ENCODE measurements around the gene NFIA. TPM values are rescaled to one million over a fixed set of nuclear protein-coding genes. Genes with fewer than 3 reads are reported as not detected.

The NFIA gene
- polyA plus RNA-seq, 1 donor (not counting 4 experiments of a cell fraction or from before 2014, with no cell fraction given), result 14.7 TPM

DNA sequence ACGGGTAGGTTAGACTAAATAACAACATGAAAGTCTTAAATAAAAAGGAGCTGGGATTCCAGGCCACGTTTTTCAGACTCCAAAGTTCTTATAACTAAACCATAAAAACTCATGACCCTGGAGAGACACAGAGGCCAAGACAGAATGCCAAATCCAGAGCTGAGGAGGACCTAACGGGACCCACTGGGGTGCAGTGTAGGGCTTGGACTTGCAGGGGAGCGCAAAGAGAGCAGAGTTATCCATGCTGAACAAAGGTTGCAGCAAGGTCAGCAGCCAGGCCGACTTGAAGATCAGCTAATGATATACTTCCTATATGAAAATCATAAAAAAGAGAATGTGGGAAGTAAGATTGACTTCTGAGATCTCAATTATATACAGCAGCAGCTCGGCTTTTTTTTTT lies 405.4 kb downstream of the NFIA start:
- DNase-seq (ENCODE audit: low read depth, low spot score) (no peak), FAIRE-seq (no peak)
- Histone ChIP-seq H3K4me2 (ENCODE audit: control insufficient read depth, extremely low read depth, insufficient read depth, low read depth, low read length) (no peak overlapping the region), H3K36me3 (ENCODE audit: control insufficient read depth in 2 of 2, extremely low read depth in 1 of 2, insufficient read depth in 2 of 2, low read length in 2 of 2) (no peaks in the 10 kb centered on the region), H3K79me2 (ENCODE audit: control insufficient read depth, insufficient read depth, low read length) (no peaks in the 10 kb centered on the region), H2AFZ (ENCODE audit: control insufficient read depth, low read length) (no peak overlapping the region), H3K9me1 (ENCODE audit: control insufficient read depth, extremely low read depth, insufficient read depth, low read length) (no peaks in the 10 kb centered on the region), H3K9me3 (ENCODE audit: control insufficient read depth, low read depth, low read length) (no peaks in the 10 kb centered on the region), H3K4me3 (ENCODE audit: control insufficient read depth in 2 of 3, extremely low read depth in 1 of 3, insufficient read depth in 2 of 3, low read depth in 1 of 3, low read length in 3 of 3) (no peak overlapping the region), H3K4me1 (ENCODE audit: control insufficient read depth, extremely low read depth, insufficient read depth, low read length) (no peaks in the 10 kb centered on the region), H3K27me3 (ENCODE audit: control insufficient read depth, extremely low read depth, insufficient read depth, low read length) (no peaks in the 10 kb centered on the region), H3K27ac (ENCODE audit: control insufficient read depth, insufficient read depth, low read length) (no peak overlapping the region), H3K9ac (ENCODE audit: control insufficient read depth, extremely low read depth, insufficient read depth, low read length) (no peak overlapping the region), H4K20me1 (ENCODE audit: control insufficient read depth, extremely low read depth, insufficient read depth, low read length) (no peaks in the 10 kb centered on the region)
- dilution Hi-C loops (cut with MboI; ENCODE audit: extremely low pct_ligation_motif_present, low sequenced_read_pairs), result no loop called here
- no peak for TF ChIP-seq EZH2 (IDR thresholded peaks at IDR 0.05; ENCODE audit: low read length)
- TF ChIP-seq, protein P1, sequence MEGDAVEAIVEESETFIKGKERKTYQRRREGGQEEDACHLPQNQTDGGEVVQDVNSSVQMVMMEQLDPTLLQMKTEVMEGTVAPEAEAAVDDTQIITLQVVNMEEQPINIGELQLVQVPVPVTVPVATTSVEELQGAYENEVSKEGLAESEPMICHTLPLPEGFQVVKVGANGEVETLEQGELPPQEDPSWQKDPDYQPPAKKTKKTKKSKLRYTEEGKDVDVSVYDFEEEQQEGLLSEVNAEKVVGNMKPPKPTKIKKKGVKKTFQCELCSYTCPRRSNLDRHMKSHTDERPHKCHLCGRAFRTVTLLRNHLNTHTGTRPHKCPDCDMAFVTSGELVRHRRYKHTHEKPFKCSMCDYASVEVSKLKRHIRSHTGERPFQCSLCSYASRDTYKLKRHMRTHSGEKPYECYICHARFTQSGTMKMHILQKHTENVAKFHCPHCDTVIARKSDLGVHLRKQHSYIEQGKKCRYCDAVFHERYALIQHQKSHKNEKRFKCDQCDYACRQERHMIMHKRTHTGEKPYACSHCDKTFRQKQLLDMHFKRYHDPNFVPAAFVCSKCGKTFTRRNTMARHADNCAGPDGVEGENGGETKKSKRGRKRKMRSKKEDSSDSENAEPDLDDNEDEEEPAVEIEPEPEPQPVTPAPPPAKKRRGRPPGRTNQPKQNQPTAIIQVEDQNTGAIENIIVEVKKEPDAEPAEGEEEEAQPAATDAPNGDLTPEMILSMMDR (optimal IDR thresholded peaks at IDR 0.05 in 1 of 3, IDR thresholded peaks at IDR 0.05 in 1 of 3, conservative IDR thresholded peaks at IDR 0.05 in 1 of 3; ENCODE audit: extremely low read depth in 1 of 3, insufficient read depth in 2 of 3, low read length in 3 of 3), result no peak

DNA sequence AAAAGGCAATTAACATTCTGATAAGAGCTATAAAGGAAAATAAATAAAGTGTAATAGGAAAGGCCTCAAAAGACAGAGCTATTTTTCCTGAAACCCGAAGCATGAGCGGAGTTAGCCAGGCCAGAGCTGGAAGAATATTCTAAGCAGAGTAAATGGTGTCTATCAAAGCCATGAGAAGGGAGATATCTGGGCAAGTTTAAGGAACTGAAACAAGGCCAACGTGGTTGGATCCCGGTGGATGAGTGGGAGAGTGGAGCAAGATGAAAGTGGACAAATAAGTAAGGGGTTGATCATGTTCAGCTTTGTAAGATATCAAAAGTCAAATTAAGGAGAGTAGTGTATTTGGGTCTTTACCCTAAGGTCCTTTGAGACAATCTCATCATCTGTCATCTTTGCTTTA lies 408.6 kb downstream of the NFIA start:
- Histone ChIP-seq H3K9ac (ENCODE audit: control insufficient read depth, extremely low read depth, insufficient read depth, low read length) (no peak overlapping the region), H3K4me1 (ENCODE audit: control insufficient read depth, extremely low read depth, insufficient read depth, low read length) (peaks cover 5% of the 10 kb centered on the region), H3K9me1 (ENCODE audit: control insufficient read depth, extremely low read depth, insufficient read depth, low read length) (no peaks in the 10 kb centered on the region), H4K20me1 (ENCODE audit: control insufficient read depth, extremely low read depth, insufficient read depth, low read length) (no peaks in the 10 kb centered on the region), H3K27ac (ENCODE audit: control insufficient read depth, insufficient read depth, low read length) (no peak overlapping the region), H3K36me3 (ENCODE audit: control insufficient read depth in 2 of 2, extremely low read depth in 1 of 2, insufficient read depth in 2 of 2, low read length in 2 of 2) (no peaks in the 10 kb centered on the region), H3K27me3 (ENCODE audit: control insufficient read depth, extremely low read depth, insufficient read depth, low read length) (no peaks in the 10 kb centered on the region), H2AFZ (ENCODE audit: control insufficient read depth, low read length) (no peak overlapping the region), H3K4me2 (ENCODE audit: control insufficient read depth, extremely low read depth, insufficient read depth, low read depth, low read length) (no peak overlapping the region), H3K9me3 (ENCODE audit: control insufficient read depth, low read depth, low read length) (no peaks in the 10 kb centered on the region), H3K4me3 (ENCODE audit: control insufficient read depth in 2 of 3, extremely low read depth in 1 of 3, insufficient read depth in 2 of 3, low read depth in 1 of 3, low read length in 3 of 3) (no peak overlapping the region), H3K79me2 (ENCODE audit: control insufficient read depth, insufficient read depth, low read length) (no peaks in the 10 kb centered on the region)
- FAIRE-seq (no peak), DNase-seq (ENCODE audit: low read depth, low spot score) (no peak)
- TF ChIP-seq, protein P1 (optimal IDR thresholded peaks at IDR 0.05 in 1 of 3, IDR thresholded peaks at IDR 0.05 in 1 of 3, conservative IDR thresholded peaks at IDR 0.05 in 1 of 3; ENCODE audit: extremely low read depth in 1 of 3, insufficient read depth in 2 of 3, low read length in 3 of 3), result no peak
- TF ChIP-seq EZH2 (IDR thresholded peaks at IDR 0.05; ENCODE audit: low read length), result no peak
- dilution Hi-C loops (cut with MboI; ENCODE audit: extremely low pct_ligation_motif_present, low sequenced_read_pairs), result no loop called here
